OCI-M1 (cell line): ENCODE measurements around the gene HRH2.
"Not testable (repeated sequence)": the region's sequence is repeated elsewhere in the genome, so short reads cannot be mapped to it uniquely, and the experiment has no call there.

Experiments used
- DNase-seq: peaks from one replicate; lab custom pipeline; 2025; lab: John Stamatoyannopoulos, UW

Gene HRH2

GRCh38 chr5:175740014-175740413 is 82.1 kb downstream of the HRH2 start:
- DNase-seq = no peak

- no peak for DNase-seq
These were observed 83.7 kb downstream of the HRH2 start for GRCh38 chr5:175741556-175741955.

- DNase-seq = no peak
These were observed 84.6 kb downstream of the HRH2 start for GRCh38 chr5:175742290-175742994.

GRCh38 chr5:175743676-175744210 is 85.9 kb downstream of the HRH2 start:
- peak; percentile 3 for DNase-seq

GRCh38 chr5:175745210-175745609 is 87.3 kb downstream of the HRH2 start:
- DNase-seq = no peak

- peak; percentile 1 for DNase-seq
These were observed 89.0 kb downstream of the HRH2 start for GRCh38 chr5:175746851-175747250.

GRCh38 chr5:175747539-175748060 is 89.7 kb downstream of the HRH2 start:
- no peak for DNase-seq

GRCh38 chr5:175748650-175749049 is 90.8 kb downstream of the HRH2 start:
- DNase-seq = no peak

- DNase-seq = no peak
These were observed 91.7 kb downstream of the HRH2 start for GRCh38 chr5:175749591-175749990.

- DNase-seq = no peak
These were observed 92.7 kb downstream of the HRH2 start for GRCh38 chr5:175750511-175750931.

- no peak for DNase-seq
These were observed 93.5 kb downstream of the HRH2 start for GRCh38 chr5:175751369-175751768.

GRCh38 chr5:175752826-175753535 is 95.1 kb downstream of the HRH2 start:
- no peak for DNase-seq

GRCh38 chr5:175753536-175754402 is 95.9 kb downstream of the HRH2 start:
- DNase-seq = no peak

- DNase-seq = not testable (repeated sequence)
These were observed 102.1 kb downstream of the HRH2 start for GRCh38 chr5:175759991-175760390.
